ENCODE data around the gene TMEM63C.

TMEM63C gene

DNA sequence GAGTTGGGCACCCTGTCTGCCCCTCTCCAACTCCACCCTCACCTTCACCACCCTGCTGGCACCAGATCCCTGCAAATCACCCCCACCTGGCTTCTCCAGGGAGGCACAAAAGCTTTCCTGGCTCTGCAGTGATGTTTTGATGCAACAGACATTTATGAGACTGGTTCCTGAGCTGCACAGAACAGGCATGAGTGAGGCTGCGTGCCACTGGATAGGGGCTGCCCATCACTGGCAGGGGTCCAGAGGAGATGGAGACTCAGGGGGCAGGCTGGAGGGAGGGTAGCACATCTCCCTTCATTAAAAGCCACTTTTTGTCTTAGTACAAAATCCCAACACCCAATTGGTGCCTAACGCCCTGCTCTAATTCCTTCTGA lies 22.7 kb upstream of the TMEM63C start:
- TF ChIP-seq ZNF473 (tag by site-specific recombination; IDR thresholded peaks at IDR 0.05) (no peak), ZBTB7A (tag by site-specific recombination; IDR thresholded peaks at IDR 0.05; ENCODE audit: low read depth) (no peak), ZNF174 (tag by site-specific recombination; IDR thresholded peaks at IDR 0.05) (no peak), ZNF629 (tag by site-specific recombination; IDR thresholded peaks at IDR 0.05) (no peak), SP2 (tag by site-specific recombination; IDR thresholded peaks at IDR 0.05) (no peak), ZBTB1 (tag by site-specific recombination; IDR thresholded peaks at IDR 0.05) (no peak), TCF7L2 (IDR thresholded peaks at IDR 0.05; ENCODE audit: borderline replicate concordance, low read depth, low read length) (no peak), ZNF169 (tag by site-specific recombination; IDR thresholded peaks at IDR 0.05) (no peak), ZNF560 (tag by site-specific recombination; IDR thresholded peaks at IDR 0.05; ENCODE audit: borderline replicate concordance) (no peak), ZNF24 (tag by site-specific recombination; IDR thresholded peaks at IDR 0.05) (no peak), KLF10 (tag by site-specific recombination; IDR thresholded peaks at IDR 0.05) (no peak), ZNF112 (tag by site-specific recombination; IDR thresholded peaks at IDR 0.05) (no peak), KLF16 (tag by site-specific recombination; IDR thresholded peaks at IDR 0.05) (no peak)
- TF ChIP-seq, protein P1, sequence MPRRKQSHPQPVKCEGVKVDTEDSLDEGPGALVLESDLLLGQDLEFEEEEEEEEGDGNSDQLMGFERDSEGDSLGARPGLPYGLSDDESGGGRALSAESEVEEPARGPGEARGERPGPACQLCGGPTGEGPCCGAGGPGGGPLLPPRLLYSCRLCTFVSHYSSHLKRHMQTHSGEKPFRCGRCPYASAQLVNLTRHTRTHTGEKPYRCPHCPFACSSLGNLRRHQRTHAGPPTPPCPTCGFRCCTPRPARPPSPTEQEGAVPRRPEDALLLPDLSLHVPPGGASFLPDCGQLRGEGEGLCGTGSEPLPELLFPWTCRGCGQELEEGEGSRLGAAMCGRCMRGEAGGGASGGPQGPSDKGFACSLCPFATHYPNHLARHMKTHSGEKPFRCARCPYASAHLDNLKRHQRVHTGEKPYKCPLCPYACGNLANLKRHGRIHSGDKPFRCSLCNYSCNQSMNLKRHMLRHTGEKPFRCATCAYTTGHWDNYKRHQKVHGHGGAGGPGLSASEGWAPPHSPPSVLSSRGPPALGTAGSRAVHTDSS (tag by site-specific recombination; IDR thresholded peaks at IDR 0.05) = no peak
- TF ChIP-seq, protein P2, sequence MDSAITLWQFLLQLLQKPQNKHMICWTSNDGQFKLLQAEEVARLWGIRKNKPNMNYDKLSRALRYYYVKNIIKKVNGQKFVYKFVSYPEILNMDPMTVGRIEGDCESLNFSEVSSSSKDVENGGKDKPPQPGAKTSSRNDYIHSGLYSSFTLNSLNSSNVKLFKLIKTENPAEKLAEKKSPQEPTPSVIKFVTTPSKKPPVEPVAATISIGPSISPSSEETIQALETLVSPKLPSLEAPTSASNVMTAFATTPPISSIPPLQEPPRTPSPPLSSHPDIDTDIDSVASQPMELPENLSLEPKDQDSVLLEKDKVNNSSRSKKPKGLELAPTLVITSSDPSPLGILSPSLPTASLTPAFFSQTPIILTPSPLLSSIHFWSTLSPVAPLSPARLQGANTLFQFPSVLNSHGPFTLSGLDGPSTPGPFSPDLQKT (IDR thresholded peaks at IDR 0.05; ENCODE audit: borderline replicate concordance, low read depth, low read length) = no peak
- Histone ChIP-seq H3K36me3 (ENCODE audit: control insufficient read depth in 2 of 2, insufficient read depth in 1 of 2, low read length in 2 of 2) (no peaks in the 10 kb centered on the region), H3K27ac (ENCODE audit: extremely low read depth, low read depth, low read length) (no peak overlapping the region), H3K4me1 (ENCODE audit: control insufficient read depth, insufficient read depth, low read length) (no peaks in the 10 kb centered on the region), H3K4me3 (ENCODE audit: low read depth, low read length) (no peak overlapping the region), H3K9me3 (ENCODE audit: control insufficient read depth, insufficient read depth, low read depth, low read length) (no peaks in the 10 kb centered on the region)
- POLR2A ChIA-PET = no interaction called here
- CTCF ChIA-PET = interaction anchor here (0.9 kb wide), 1 partner anchor 18 kb away, joined by 3 read pairs; no protein-coding TSS in a partner anchor

DNA sequence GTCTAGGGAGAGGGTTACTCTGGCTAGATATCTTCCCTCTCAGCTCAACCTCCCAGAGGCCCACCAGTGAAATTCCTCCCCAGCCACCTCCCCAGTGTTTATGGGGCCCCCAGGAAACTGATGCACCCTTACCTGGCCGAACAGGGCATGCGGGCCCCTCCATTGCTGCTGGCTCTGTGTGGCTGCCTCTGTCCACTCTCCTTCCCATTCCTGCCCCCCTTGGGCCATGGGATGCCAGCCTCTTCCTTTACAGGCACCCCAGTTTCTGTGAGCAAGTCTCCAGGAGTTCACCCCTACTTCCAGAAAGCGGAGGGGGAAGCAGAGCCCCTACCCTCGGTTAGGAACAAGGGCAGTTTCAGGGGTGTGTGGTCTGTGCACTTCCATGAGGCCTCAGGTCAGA lies 20.6 kb upstream of the TMEM63C start:
- ChIA-PET CTCF (no interaction called here), POLR2A (no interaction called here)
- TF ChIP-seq ZNF10 (tag by site-specific recombination; IDR thresholded peaks at IDR 0.05) (no peak), ZBTB8A (tag by site-specific recombination; IDR thresholded peaks at IDR 0.05) (no peak), ZNF701 (tag by site-specific recombination; IDR thresholded peaks at IDR 0.05) (no peak), ZNF560 (tag by site-specific recombination; IDR thresholded peaks at IDR 0.05; ENCODE audit: borderline replicate concordance) (no peak), KLF9 (tag by site-specific recombination; IDR thresholded peaks at IDR 0.05; ENCODE audit: low read depth) (no peak), KLF8 (tag by site-specific recombination; IDR thresholded peaks at IDR 0.05) (no peak), BCL11A (tag by site-specific recombination; IDR thresholded peaks at IDR 0.05; ENCODE audit: low read depth) (no peak), ZNF324 (tag by site-specific recombination; IDR thresholded peaks at IDR 0.05) (no peak)
- no peaks in the 10 kb centered on the region for H3K4me1 ChIP-seq (ENCODE audit: control insufficient read depth, insufficient read depth, low read length)
- H3K36me3 ChIP-seq (ENCODE audit: control insufficient read depth in 2 of 2, insufficient read depth in 1 of 2, low read length in 2 of 2) = no peaks in the 10 kb centered on the region
- no peaks in the 10 kb centered on the region for H3K9me3 ChIP-seq (ENCODE audit: control insufficient read depth, insufficient read depth, low read depth, low read length)
- no peak overlapping the region for H3K4me3 ChIP-seq (ENCODE audit: low read depth, low read length)
- H3K27ac ChIP-seq (ENCODE audit: extremely low read depth, low read depth, low read length) = no peak overlapping the region

DNA sequence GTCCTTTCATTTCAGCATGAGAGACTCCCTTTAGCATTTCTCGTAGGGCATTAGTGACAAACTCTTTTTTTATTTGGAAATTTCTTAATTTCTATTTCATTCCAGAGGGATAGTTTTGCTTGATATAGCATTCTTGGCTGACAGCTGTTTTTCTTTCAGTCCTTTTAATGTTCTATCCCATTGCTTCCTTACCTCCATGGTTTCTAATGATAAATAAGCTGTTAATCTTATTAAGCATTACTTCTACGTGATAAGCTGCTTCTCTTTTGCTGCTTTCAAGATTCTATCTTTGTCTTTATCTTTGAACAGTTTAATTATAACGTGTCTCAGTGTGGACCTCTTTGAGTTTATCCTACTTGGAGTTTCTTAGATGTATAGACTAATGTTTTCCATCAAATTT lies 11.6 kb upstream of the TMEM63C start:
- Histone ChIP-seq H3K4me1 (ENCODE audit: control insufficient read depth, insufficient read depth, low read length) (no peaks in the 10 kb centered on the region), H3K27ac (ENCODE audit: extremely low read depth, low read depth, low read length) (no peak overlapping the region), H3K36me3 (ENCODE audit: control insufficient read depth in 2 of 2, insufficient read depth in 1 of 2, low read length in 2 of 2) (no peaks in the 10 kb centered on the region), H3K9me3 (ENCODE audit: control insufficient read depth, insufficient read depth, low read depth, low read length) (no peaks in the 10 kb centered on the region), H3K4me3 (ENCODE audit: low read depth, low read length) (no peak overlapping the region)
- CTCF ChIA-PET = no interaction called here
- TF ChIP-seq, protein P3, sequence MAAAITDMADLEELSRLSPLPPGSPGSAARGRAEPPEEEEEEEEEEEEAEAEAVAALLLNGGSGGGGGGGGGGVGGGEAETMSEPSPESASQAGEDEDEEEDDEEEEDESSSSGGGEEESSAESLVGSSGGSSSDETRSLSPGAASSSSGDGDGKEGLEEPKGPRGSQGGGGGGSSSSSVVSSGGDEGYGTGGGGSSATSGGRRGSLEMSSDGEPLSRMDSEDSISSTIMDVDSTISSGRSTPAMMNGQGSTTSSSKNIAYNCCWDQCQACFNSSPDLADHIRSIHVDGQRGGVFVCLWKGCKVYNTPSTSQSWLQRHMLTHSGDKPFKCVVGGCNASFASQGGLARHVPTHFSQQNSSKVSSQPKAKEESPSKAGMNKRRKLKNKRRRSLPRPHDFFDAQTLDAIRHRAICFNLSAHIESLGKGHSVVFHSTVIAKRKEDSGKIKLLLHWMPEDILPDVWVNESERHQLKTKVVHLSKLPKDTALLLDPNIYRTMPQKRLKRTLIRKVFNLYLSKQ (tag by site-specific recombination; IDR thresholded peaks at IDR 0.05; ENCODE audit: borderline replicate concordance) = no peak
- TF ChIP-seq SETDB1 (IDR thresholded peaks at IDR 0.05; ENCODE audit: insufficient read length, low read length) (peak; percentile 99), TRIM28 (IDR thresholded peaks at IDR 0.05; ENCODE audit: borderline replicate concordance, low read length) (peak; percentile 98), ZNF626 (tag by site-specific recombination; IDR thresholded peaks at IDR 0.05) (0 out of 2 replicates have a peak, but pooled peaks have one; percentile 14), ZNF549 (tag by site-specific recombination; IDR thresholded peaks at IDR 0.05) (0 out of 2 replicates have a peak, but pooled peaks have one; percentile 6)
- POLR2A ChIA-PET = no interaction called here
